ENCODE results near the gene BUD23.

BUD23 gene

DNA sequence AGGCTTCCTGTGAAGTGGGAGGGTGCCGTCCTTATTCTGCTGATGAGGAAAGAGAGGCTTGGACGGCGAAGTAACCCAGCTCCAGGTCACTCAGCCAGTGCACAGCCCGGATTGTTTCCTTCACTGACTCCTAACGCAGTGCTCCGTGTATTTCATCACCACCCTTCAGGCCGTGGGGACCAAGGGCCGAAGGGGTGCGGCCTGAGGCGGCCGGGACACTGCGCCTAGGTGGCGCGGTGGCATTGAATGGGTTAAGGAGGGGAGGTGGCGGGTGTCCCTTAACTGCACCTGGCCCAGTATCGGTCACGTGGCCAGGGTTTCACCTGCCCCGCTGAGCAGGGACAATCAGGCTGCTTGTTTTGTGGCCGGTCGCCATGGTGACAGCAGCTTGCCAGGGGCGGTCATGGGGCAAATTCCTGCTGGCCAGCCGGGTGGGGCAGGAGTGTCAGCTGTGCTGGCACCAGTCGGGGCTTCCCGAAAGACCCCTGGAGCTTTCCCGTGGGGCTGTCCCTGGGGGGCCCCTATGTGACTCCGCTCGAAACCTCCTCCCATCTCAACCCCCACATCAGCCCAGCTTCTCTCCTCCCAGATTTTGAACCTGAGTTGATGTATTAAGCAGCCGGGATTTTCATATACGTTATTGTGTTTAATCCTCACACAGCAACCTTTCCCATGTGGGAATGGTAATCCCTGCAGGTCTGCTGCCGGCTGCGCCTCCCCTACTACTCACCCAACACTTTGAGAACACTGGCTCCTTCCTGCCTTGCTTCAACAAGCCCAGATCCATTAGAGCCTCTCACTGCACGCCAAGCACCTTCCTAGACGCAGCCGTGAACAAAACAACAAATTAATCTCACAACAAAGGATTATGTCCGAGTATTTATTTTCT, 59.6 kb downstream of the BUD23 start:
- peak; percentile 93 for DNase-seq

DNA sequence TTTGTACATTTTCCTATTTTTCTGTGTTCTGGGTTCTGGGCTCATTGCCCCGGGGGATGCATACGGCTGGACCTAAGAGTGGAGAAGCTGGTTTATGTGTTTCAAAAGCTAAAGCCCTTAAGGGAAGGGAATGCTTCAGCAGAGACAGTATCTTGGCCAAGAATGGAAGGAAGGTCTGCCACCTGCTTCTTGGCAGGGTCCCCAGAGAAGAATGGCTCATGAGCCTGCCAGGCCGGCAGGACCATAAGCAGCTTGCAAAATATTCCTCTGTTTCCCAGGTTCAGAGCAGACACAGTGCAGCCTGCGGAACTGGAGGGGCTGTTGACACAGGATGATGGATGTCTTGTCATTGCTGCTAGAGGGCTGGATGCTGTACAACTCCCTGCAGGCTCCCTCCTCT, 63.0 kb downstream of the BUD23 start:
- DNase-seq = peak; percentile 86

Measured in NCI-H2171 treated with DMSO at 0.1 percent for 48 hours (cell line).